GM12878 (cell line): ENCODE data around the gene DMBX1. TPM values are rescaled to one million over a fixed set of nuclear protein-coding genes. Genes with fewer than 3 reads are reported as not detected.

Source experiments
- ATAC-seq: fragments of 200-7000 bp; cut with Tn5 transposase; 3 replicates; pipeline ENCODE4 v1.9.1; 2020; ENCODE audit warnings: mild to moderate bottlenecking, moderate library complexity
- BruUV-seq: library from RNA; stranded (reverse); fragments of 400-500 nt; replicated peaks from 2 replicates; lab custom pipeline; 2021; lab: Mats Ljungman, UMichigan
- CTCF ChIA-PET: fragments of 300-600 bp; sonication (Branson Sonifier 250); formaldehyde crosslinking; extraction: SDS; loops from one replicate; lab custom pipeline; 2021; ENCODE audit warnings: inconsistent platforms; lab: Yijun Ruan, JAX
- POLR2A ChIA-PET: fragments of 350-600 bp; formaldehyde crosslinking; extraction: SDS; loops from one replicate; lab custom pipeline; 2021; ENCODE audit warnings: inconsistent platforms; lab: Charles Lee
- RAD21 ChIA-PET: fragments of 300-600 bp; sonication (Branson Sonifier 250); formaldehyde crosslinking; loops from one replicate; lab custom pipeline; 2023; ENCODE audit warnings: antibody characterized with exemption; ENCODE audit not compliant: unreplicated experiment; lab: Charles Lee
- SMC1A ChIA-PET: fragments of 300-600 bp; sonication (Branson Sonifier 250); formaldehyde crosslinking; loops from one replicate; lab custom pipeline; 2023; ENCODE audit not compliant: unreplicated experiment, uncharacterized antibody; lab: Charles Lee
- DNase-seq: peaks from one replicate; pipeline ENCODE4 v3.0.0-alpha.2; 2011; ENCODE audit warnings: low read depth, low spot score
- FAIRE-seq: peaks from 3 replicates; lab custom pipeline; 2011; peaks lifted over from hg19 to GRCh38; lab: Jason Lieb, UNC
- H2AFZ ChIP-seq: 2 replicates; pipeline ENCODE4 v1.6.0; 2011; ENCODE audit warnings: low read depth, low read length, control low read depth; ENCODE audit not compliant: control insufficient read depth
- H3K27ac ChIP-seq: 2 replicates; pipeline ENCODE4 v1.5.1; 2011; ENCODE audit warnings: control low read depth; ENCODE audit not compliant: control insufficient read depth, insufficient read depth
- H3K27me3 ChIP-seq, 2 experiments: replicated peaks in 1 of 2; 2 replicates each; pipeline versions ENCODE4 v1.6.0 to v1.6.1; 2011; ENCODE audit warnings: low read length in 1 of 2; ENCODE audit not compliant: control insufficient read depth in 2 of 2, insufficient read depth in 2 of 2
- H3K36me3 ChIP-seq, 2 experiments: 2 replicates each; pipeline ENCODE4 v1.5.1; 2011; ENCODE audit warnings: low read length in 1 of 2; ENCODE audit not compliant: control insufficient read depth in 2 of 2, insufficient read depth in 2 of 2
- H3K4me1 ChIP-seq: 2 replicates; pipeline ENCODE4 v1.6.1; 2011; ENCODE audit warnings: mild to moderate bottlenecking, low read length, moderate library complexity, mixed read lengths; ENCODE audit not compliant: control insufficient read depth, insufficient read depth
- H3K4me2 ChIP-seq: 2 replicates; pipeline ENCODE4 v1.6.0; 2011; ENCODE audit warnings: control low read depth; ENCODE audit not compliant: control insufficient read depth, insufficient read depth
- H3K4me3 ChIP-seq: fragments of 200-600 bp; sonication (generic); 2 replicates; pipeline ENCODE4 v1.5.1; 2016
- H3K79me2 ChIP-seq: 2 replicates; pipeline ENCODE4 v1.6.0; 2011; ENCODE audit warnings: low read length; ENCODE audit not compliant: control insufficient read depth, insufficient read depth
- H3K9ac ChIP-seq: 2 replicates; pipeline ENCODE4 v1.8.0; 2011; ENCODE audit warnings: low read length, control low read depth, mixed read lengths; ENCODE audit not compliant: control insufficient read depth, insufficient read depth
- H3K9me3 ChIP-seq: replicated peaks from 3 replicates; pipeline ENCODE4 v1.5.1; 2011; ENCODE audit warnings: mild to moderate bottlenecking, low read length; ENCODE audit not compliant: control insufficient read depth, insufficient read depth
- H4K20me1 ChIP-seq: 2 replicates; pipeline ENCODE4 v1.6.0; 2011; ENCODE audit not compliant: control insufficient read depth, insufficient read depth
- CHD2 ChIP-seq: IDR thresholded peaks from 2 replicates; pipeline ENCODE4 v1.6.1; 2011; ENCODE audit warnings: low read depth, low read length, improper control_type of control experiment, borderline replicate concordance
- ETV6 ChIP-seq, 2 experiments: fragments of 450-650 bp in 1 of 2; IDR thresholded peaks in 1 of 2; conservative IDR thresholded peaks in 1 of 2; 2 replicates each; pipeline ENCODE4 v1.6.1; 2014; ENCODE audit warnings: antibody characterized with exemption in 1 of 2, borderline replicate concordance in 1 of 2, low read depth in 1 of 2, mild to moderate bottlenecking in 1 of 2, moderate library complexity in 1 of 2
- JUNB ChIP-seq: IDR thresholded peaks from 2 replicates; pipeline ENCODE4 v1.6.1; 2016; ENCODE audit warnings: antibody characterized with exemption, mild to moderate bottlenecking
- NFYB ChIP-seq: IDR thresholded peaks from 2 replicates; pipeline ENCODE4 v1.6.1; 2011; ENCODE audit warnings: low read depth, mild to moderate bottlenecking, low read length, improper control_type of control experiment, moderate library complexity; ENCODE audit not compliant: insufficient read depth
- PAX8 ChIP-seq: fragments of 450-650 bp; IDR thresholded peaks from 2 replicates; pipeline ENCODE4 v1.6.1; 2017; ENCODE audit warnings: mild to moderate bottlenecking, moderate library complexity
- RCOR1 ChIP-seq: conservative IDR thresholded peaks from 2 replicates; pipeline ENCODE4 v1.6.1; 2012; ENCODE audit warnings: low read depth, low read length, improper control_type of control experiment
- TARDBP ChIP-seq: IDR thresholded peaks from 2 replicates; pipeline ENCODE4 v1.6.1; 2016; ENCODE audit warnings: borderline replicate concordance
- YBX1 ChIP-seq: fragments of 450-650 bp; IDR thresholded peaks from 2 replicates; pipeline ENCODE4 v1.6.1; 2016; ENCODE audit warnings: antibody characterized with exemption
- ZBTB40 ChIP-seq: fragments of 450-650 bp; IDR thresholded peaks from 2 replicates; pipeline ENCODE4 v1.6.1; 2016; ENCODE audit warnings: mild to moderate bottlenecking, moderate library complexity, borderline replicate concordance
- WGBS: methylation state at CpG from one replicate; pipeline ENCODE4 v1.1.6; 2016; ENCODE audit warnings: low lambda C conversion rate; ENCODE audit not compliant: insufficient replicate concordance, insufficient coverage; ENCODE audit errors: missing lambda C conversion rate; 5-methylcytosine and 5-hydroxymethylcytosine counted together
- in situ Hi-C: fragments of 300-500 bp; cut with MboI; formaldehyde crosslinking; loops from 9 replicates; pipeline ENCODE4 v1.14.3; 2018; ENCODE audit warnings: mixed read lengths
- intact Hi-C: fragments of 100-400 bp; cut with micrococcal nuclease; formaldehyde crosslinking; loops from one replicate; pipeline ENCODE4 v1.14.2; 2022; ENCODE audit not compliant: unreplicated experiment
- polyA plus RNA-seq, 11 experiments: library from polyadenylated mRNA; depleted of rRNA in 4 of 11; unstranded in 6 of 11; stranded (reverse) in 5 of 11; fragments of >200 nt; fragmentation: Nextera tagmentation in 4 of 11; fragmentation: Illumina TruSeq in 1 of 11; extraction: Ambion mirVana in 4 of 11; extraction: Trizol in 1 of 11; gene quantifications; 1 replicate in 1 of 11; 2 replicates in 10 of 11; pipeline versions ENCODE4 v1.2.1 to v1.2.3, GENCODE V29; 2011 to 2016; ENCODE audit warnings: inconsistent platforms in 2 of 11, missing spikeins in 2 of 11, low read depth in 1 of 11
- total RNA-seq, 4 experiments: library from RNA; depleted of rRNA in 3 of 4; stranded (reverse); fragments of >200 nt in 3 of 4; fragmentation: Illumina TruSeq in 1 of 4; extraction: Trizol in 1 of 4; gene quantifications; 2 replicates each; pipeline versions ENCODE4 v1.2.1 to v1.2.3, GENCODE V29; 2013 to 2021
- TF ChIP-seq, protein P1 (sequence below): IDR thresholded peaks from 2 replicates; pipeline ENCODE4 v1.6.1; 2011; ENCODE audit warnings: borderline replicate concordance, low read depth, mild to moderate bottlenecking, moderate library complexity, low read length; ENCODE audit not compliant: insufficient read depth, poor library complexity, severe bottlenecking

Gene DMBX1
- total and polyA plus RNA-seq, 10 of the 15 experiments (the other 5 are each of a cell fraction or from before 2014, with no cell fraction given): 0.03 TPM; not detected in 9

DNA sequence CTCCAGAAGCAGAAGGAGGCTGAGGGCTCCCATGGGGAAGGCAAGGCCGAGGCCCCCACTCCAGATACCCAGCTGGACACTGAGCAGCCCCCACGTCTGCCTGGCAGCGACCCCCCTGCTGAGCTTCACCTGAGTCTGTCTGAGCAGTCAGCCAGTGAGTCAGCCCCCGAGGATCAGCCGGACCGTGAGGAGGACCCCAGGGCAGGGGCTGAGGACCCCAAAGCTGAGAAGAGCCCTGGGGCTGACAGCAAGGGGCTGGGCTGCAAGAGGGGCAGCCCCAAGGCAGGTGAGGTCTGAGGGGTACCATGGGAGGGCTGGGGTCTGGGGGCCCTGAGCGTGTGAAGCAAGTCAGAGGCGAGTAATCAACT is 21.3 kb downstream of the DMBX1 start:
- Histone ChIP-seq H3K9me3 (no peaks in the 10 kb centered on the region), H3K36me3 (no peaks in the 10 kb centered on the region), H3K4me2 (no peak overlapping the region), H3K27me3 (no peaks in the 10 kb centered on the region), H2AFZ (no peak overlapping the region), H3K9ac (no peak overlapping the region), H4K20me1 (no peaks in the 10 kb centered on the region), H3K79me2 (no peaks in the 10 kb centered on the region), H3K4me1 (no peaks in the 10 kb centered on the region), H3K27ac (no peak overlapping the region), H3K4me3 (no peak overlapping the region)
- ATAC-seq: no peak
- ChIA-PET CTCF (interaction anchor here (0.7 to 1.4 kb wide), 3 partner anchors 11 to 69 kb away, joined by 3 read pairs; no protein-coding TSS in a partner anchor), POLR2A (no interaction called here), SMC1A (no interaction called here), RAD21 (no interaction called here)
- no peak for TF ChIP-seq PAX8
- no peak for TF ChIP-seq ETV6 (conservative IDR thresholded peaks at IDR 0.05 in 1 of 2, IDR thresholded peaks at IDR 0.05 in 1 of 2; ENCODE audit: borderline replicate concordance in 1 of 2, low read depth in 1 of 2)
- no peak for TF ChIP-seq RCOR1
- no peak for TF ChIP-seq JUNB
- DNase-seq: no peak
- BruUV-seq: no TSS peak
- intact Hi-C loops: no loop called here
- in situ Hi-C loops: no loop called here
- WGBS: 17% methylated on average over 8 of the region's 8 CpGs
- FAIRE-seq: no peak

DNA sequence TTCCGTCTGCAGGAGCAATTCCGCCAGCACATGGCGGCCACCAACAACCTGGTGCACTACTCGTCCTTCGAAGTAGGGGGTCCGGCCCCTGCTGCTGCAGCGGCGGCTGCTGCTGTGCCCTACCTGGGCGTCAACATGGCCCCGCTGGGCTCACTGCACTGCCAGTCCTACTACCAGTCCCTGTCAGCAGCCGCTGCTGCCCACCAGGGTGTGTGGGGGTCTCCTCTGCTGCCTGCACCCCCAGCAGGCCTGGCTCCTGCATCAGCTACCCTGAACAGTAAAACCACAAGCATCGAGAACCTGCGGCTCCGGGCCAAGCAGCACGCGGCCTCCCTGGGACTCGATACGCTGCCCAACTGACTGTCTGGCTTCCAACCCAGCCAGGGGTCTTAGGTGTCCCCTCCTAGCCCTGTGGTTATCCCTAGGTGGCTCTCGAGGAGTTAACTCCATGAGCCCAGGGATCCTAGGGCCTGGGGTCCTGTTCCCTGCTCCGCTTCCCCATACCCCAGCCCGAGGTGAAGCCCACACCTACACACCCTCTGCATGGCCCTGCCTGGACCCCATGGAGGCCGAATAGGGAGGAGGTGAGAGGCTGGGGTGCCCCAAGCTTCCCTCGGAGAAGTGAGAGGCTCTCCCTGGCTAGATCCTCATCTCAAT is 22.6 kb downstream of the DMBX1 start:
- no peaks in the 10 kb centered on the region for H3K36me3 ChIP-seq
- in situ Hi-C loops (no loop called here), intact Hi-C loops (no loop called here)
- CTCF ChIA-PET: interaction anchor here (0.7 to 1.7 kb wide), 5 partner anchors 17 to 667 kb away, joined by 3 to 6 read pairs (median 3); no protein-coding TSS in a partner anchor
- H3K27ac ChIP-seq: no peak overlapping the region
- no peaks in the 10 kb centered on the region for H3K9me3 ChIP-seq
- H3K4me1 ChIP-seq: no peaks in the 10 kb centered on the region
- SMC1A ChIA-PET: no interaction called here
- POLR2A ChIA-PET: no interaction called here
- H3K4me3 ChIP-seq: no peak overlapping the region
- no peak for TF ChIP-seq NFYB
- no peak for TF ChIP-seq ZBTB40
- no peak for TF ChIP-seq TARDBP
- no peak for TF ChIP-seq CHD2
- no peak for TF ChIP-seq YBX1
- TF ChIP-seq, protein P1, sequence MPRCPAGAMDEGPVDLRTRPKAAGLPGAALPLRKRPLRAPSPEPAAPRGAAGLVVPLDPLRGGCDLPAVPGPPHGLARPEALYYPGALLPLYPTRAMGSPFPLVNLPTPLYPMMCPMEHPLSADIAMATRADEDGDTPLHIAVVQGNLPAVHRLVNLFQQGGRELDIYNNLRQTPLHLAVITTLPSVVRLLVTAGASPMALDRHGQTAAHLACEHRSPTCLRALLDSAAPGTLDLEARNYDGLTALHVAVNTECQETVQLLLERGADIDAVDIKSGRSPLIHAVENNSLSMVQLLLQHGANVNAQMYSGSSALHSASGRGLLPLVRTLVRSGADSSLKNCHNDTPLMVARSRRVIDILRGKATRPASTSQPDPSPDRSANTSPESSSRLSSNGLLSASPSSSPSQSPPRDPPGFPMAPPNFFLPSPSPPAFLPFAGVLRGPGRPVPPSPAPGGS: no peak
- H4K20me1 ChIP-seq: no peaks in the 10 kb centered on the region
- ATAC-seq (no peak), DNase-seq (no peak), FAIRE-seq (no peak)
- RAD21 ChIA-PET: no interaction called here
- no peaks in the 10 kb centered on the region for H3K79me2 ChIP-seq
- H2AFZ ChIP-seq: no peak overlapping the region
- H3K9ac ChIP-seq: no peak overlapping the region
- no peak overlapping the region for H3K4me2 ChIP-seq
- BruUV-seq: no TSS peak
- H3K27me3 ChIP-seq: no peaks in the 10 kb centered on the region; a peak in 1 of 4 replicates
- WGBS: 54% methylated on average over 23 of the region's 23 CpGs
